NT2/D1 (cell line): ENCODE data around the gene KLHL24.

Source experiments
- YY1 ChIP-seq: IDR thresholded peaks from 2 replicates; pipeline ENCODE4 v1.6.1; 2011; ENCODE audit not compliant: insufficient read length, insufficient read depth
- ZNF274 ChIP-seq: IDR thresholded peaks from 2 replicates; pipeline ENCODE4 v1.6.1; 2011; ENCODE audit warnings: mild to moderate bottlenecking, low read depth, low read length

GRCh38 chr3:183594636-183595035 is 40.8 kb upstream of the KLHL24 start:
- TF ChIP-seq ZNF274: no peak
- TF ChIP-seq YY1: no peak
